Urinary bladder (tissue), 4 donors: ENCODE results near the gene PRUNE2. TPM values are rescaled to one million over a fixed set of nuclear protein-coding genes. Genes with fewer than 3 reads are reported as not detected.
"Not testable (repeated sequence)": the region's sequence is repeated elsewhere in the genome, so short reads cannot be mapped to it uniquely, and the experiment has no call there.

ENCODE experiments used
- DNase-seq: peaks from one replicate; pipeline ENCODE4 v3.0.0-alpha.2; 2015; ENCODE audit errors: extremely low spot score
- H3K27ac ChIP-seq: one replicate; pipeline ENCODE4 v1.5.1; 2013; ENCODE audit warnings: low read depth, mild to moderate bottlenecking, moderate library complexity
- H3K36me3 ChIP-seq: one replicate; pipeline ENCODE4 v1.6.1; 2013; ENCODE audit warnings: mild to moderate bottlenecking, moderate library complexity; ENCODE audit not compliant: insufficient read depth
- H3K4me1 ChIP-seq: one replicate; pipeline ENCODE4 v1.6.1; 2013; ENCODE audit warnings: mild to moderate bottlenecking, moderate library complexity; ENCODE audit not compliant: insufficient read depth
- H3K4me3 ChIP-seq: one replicate; pipeline ENCODE4 v1.5.1; 2013; ENCODE audit warnings: low read depth, low read length
- WGBS: extraction: QIAGEN DNeasy Blood & Tissue Kit; methylation state at CpG from one replicate; pipeline ENCODE4 v1.1.7; 2013; 5-methylcytosine and 5-hydroxymethylcytosine counted together
- polyA plus RNA-seq: library from polyadenylated mRNA; stranded (reverse); fragments of 200-250 nt; gene quantifications from one replicate; pipeline ENCODE4 v1.2.3, GENCODE V29; 2013
- total RNA-seq: library from RNA; depleted of rRNA; stranded (reverse); fragments of >200 nt; gene quantifications from one replicate; pipeline ENCODE4 v1.2.3, GENCODE V29; 2014
- donor health status: healthy with polysubstance abuse.
- donor health status: healthy.

PRUNE2 gene, protein sequence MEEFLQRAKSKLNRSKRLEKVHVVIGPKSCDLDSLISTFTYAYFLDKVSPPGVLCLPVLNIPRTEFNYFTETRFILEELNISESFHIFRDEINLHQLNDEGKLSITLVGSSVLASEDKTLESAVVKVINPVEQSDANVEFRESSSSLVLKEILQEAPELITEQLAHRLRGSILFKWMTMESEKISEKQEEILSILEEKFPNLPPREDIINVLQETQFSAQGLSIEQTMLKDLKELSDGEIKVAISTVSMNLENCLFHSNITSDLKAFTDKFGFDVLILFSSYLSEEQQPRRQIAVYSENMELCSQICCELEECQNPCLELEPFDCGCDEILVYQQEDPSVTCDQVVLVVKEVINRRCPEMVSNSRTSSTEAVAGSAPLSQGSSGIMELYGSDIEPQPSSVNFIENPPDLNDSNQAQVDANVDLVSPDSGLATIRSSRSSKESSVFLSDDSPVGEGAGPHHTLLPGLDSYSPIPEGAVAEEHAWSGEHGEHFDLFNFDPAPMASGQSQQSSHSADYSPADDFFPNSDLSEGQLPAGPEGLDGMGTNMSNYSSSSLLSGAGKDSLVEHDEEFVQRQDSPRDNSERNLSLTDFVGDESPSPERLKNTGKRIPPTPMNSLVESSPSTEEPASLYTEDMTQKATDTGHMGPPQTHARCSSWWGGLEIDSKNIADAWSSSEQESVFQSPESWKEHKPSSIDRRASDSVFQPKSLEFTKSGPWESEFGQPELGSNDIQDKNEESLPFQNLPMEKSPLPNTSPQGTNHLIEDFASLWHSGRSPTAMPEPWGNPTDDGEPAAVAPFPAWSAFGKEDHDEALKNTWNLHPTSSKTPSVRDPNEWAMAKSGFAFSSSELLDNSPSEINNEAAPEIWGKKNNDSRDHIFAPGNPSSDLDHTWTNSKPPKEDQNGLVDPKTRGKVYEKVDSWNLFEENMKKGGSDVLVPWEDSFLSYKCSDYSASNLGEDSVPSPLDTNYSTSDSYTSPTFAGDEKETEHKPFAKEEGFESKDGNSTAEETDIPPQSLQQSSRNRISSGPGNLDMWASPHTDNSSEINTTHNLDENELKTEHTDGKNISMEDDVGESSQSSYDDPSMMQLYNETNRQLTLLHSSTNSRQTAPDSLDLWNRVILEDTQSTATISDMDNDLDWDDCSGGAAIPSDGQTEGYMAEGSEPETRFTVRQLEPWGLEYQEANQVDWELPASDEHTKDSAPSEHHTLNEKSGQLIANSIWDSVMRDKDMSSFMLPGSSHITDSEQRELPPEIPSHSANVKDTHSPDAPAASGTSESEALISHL (N-terminal part only)
- total RNA-seq (83.9 TPM), polyA plus RNA-seq (181 TPM)

DNA sequence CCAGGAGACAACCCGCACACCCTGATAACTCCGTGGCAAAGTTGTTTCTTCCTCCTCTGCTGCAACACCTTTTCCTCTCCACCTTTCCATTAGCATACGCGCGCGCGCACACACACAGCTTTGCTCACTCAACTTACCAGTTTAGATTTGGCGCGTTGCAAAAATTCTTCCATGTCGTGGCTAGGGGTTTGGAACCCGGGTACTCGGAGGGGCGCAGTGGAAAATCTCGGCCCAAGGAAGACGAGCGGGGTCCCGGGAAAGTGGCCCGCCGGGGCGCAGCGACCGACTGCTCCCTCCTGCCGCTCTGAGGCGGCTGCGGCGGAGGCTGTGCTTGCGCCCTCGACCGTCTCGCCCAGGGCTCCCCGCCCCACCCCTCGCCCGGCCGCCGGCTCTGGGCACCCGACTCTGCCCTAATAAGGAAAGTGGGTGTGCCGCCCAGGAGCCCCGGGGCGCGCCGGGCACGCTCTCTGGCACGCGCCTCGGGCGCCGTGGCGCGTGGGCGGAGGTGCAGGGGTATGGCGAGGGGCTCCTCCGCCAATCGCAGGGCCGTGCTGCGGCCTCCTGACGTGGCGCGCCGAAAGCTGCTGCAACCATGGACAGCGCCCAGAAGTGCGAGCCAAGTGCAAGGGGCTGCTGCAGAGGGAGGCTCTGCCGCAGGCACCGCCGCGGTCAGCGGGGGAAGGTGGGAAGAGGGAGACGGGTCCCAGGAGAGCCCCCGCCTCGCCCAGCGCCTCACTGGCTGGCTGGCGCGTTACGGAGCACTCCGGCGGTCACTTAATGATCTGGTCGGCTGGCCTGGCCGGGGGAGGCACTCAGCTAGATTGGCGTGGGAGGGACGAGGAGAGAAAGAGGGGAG is at the start of gene PRUNE2:
TSS of gene PRUNE2 (minus strand) at position 324 of the 856 bp plus-strand sequence. CDS start at position 173, 151 bp downstream.
- Histone ChIP-seq H3K36me3 (no peaks in the 10 kb centered on the region), H3K4me1 (no peaks in the 10 kb centered on the region), H3K27ac (no peak within 1 kb of the TSS), H3K4me3 (peak within 1 kb of the TSS; percentile 41)
- under 1% methylated on average over 79 of the region's 79 CpGs for WGBS
- peak; percentile 29 for DNase-seq

DNA sequence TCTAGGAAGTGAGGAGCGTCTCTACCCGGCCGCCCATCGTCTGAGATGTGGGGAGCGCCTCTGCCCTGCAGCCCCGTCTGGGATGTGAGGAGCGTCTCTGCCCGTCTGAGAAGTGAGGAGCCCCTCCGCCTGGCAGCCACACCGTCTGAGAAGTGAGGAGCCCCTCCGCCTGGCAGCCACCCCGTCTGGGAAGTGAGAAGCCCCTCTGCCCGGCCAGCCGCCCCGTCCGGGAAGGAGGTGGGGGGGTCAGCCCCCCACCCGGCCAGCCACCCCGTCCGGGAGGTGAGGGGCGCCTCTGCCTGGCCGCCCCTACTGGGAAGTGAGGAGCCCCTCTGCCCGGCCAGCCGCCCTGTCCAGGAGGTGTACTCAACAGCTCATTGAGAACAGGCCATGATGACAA is 49.5 kb upstream of the PRUNE2 start:
- not testable (repeated sequence) for DNase-seq, H3K27ac ChIP-seq, H3K36me3 ChIP-seq, H3K4me3 ChIP-seq, H3K4me1 ChIP-seq
- WGBS: 95% methylated on average over 23 of the region's 23 CpGs

DNA sequence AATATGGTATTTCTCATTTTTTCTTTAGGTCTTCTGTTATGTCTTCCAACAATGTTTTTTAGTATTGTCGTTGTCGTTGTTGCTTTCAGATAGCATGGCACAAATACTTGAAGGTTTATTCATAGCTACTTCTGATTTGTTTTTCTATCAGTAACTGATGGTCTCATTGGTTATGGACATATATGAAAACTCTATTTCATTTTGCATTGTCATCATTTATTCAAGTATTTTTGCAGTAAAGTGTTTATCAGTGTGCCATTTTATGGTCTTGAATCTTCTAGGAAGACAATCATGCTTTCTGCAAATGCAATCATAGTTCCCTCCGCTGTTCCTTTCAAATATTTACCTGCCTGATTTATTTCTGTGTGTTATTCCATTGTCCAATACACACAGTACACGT is 44.0 kb upstream of the PRUNE2 start:
- WGBS: 85% methylated on average over 4 of the region's 4 CpGs
- no peak overlapping the region for H3K27ac ChIP-seq
- H3K4me3 ChIP-seq: no peak overlapping the region
- H3K36me3 ChIP-seq: no peaks in the 10 kb centered on the region
- no peak for DNase-seq
- no peaks in the 10 kb centered on the region for H3K4me1 ChIP-seq

DNA sequence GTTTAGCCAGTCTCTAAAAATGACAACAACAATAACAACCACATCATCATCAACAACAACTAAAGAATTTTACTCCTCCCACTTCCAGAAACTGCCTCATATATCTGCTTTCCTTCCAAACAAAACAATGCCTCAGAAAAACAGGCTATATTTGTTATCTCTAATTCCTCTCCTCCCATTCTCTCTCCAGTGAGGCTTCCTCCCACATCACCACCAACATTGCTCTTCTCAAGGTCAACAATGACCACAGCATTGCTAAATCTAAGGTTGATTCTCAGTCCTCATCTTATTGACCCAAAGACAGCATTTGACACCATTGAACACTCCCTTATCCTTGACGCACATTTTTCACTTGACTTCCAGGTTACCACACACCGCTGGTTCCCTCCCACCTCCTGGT is 38.1 kb upstream of the PRUNE2 start:
- no peaks in the 10 kb centered on the region for H3K4me1 ChIP-seq
- no peak for DNase-seq
- H3K36me3 ChIP-seq: no peaks in the 10 kb centered on the region
- WGBS: 91% methylated on average over 2 of the region's 2 CpGs
- no peak overlapping the region for H3K27ac ChIP-seq
- no peak overlapping the region for H3K4me3 ChIP-seq

DNA sequence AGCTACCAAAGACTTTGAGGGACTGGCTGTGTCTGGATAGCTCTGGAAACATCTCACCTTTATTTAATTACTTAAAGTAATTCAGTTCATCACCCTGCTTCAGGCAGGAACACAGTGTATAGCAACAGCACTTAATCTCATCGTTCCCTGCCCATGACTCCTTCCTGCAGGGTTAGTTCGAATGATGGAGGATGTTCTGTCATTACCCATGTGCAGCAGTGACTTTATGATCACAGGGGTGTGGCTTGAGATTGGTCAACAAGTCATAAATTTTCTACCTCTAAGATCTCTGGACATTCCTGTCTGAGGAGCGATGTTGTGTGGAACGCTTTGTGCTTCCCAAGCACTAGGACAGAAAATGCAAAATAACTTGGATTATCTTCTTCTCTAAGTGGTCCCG is 37.1 kb upstream of the PRUNE2 start:
- Histone ChIP-seq H3K4me3 (no peak overlapping the region), H3K27ac (no peak overlapping the region), H3K36me3 (no peaks in the 10 kb centered on the region), H3K4me1 (no peaks in the 10 kb centered on the region)
- WGBS: 82% methylated on average over 5 of the region's 5 CpGs
- no peak for DNase-seq

DNA sequence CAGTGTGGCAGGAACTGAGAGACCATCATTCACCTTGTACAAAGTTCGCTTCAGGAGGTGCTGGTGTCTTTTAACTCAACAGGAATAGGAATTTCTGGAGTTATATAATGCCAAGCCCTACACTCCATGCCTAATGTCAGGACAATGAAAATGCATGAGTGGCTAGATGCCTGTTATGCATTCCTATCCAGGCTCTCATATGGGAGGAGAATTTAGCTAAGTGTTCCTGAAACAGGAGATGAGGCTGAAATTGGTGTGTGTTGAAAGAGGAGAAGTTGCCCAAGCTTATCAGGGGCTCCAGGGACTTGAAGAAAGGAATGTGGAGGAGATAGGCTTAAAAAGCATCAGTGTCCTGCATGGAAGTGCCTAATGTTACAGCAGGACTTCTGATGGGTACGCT is 26.8 kb upstream of the PRUNE2 start:
- Histone ChIP-seq H3K4me3 (no peak overlapping the region), H3K27ac (no peak overlapping the region), H3K4me1 (no peaks in the 10 kb centered on the region), H3K36me3 (no peaks in the 10 kb centered on the region)
- WGBS: 83% methylated on average over 2 of the region's 2 CpGs
- no peak for DNase-seq

DNA sequence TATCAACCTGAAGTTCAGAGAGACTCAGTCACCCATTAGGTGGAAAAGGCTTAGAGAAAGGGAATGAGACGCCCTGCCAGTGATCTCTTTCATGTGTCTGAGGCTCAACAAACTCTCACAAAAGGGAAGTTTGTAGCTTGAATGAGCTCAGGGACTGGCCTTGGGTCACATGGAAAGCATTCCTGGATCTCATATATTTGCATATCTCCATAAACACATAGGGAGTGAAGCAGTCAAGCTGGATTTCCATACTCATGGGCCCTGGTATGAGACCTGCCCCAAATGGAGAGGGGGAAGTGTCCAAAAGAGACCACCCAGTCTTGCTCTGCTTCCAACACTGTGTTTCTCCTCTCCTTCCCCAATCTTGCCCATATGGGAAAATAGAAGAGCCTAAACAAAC is 26.4 kb upstream of the PRUNE2 start:
- Histone ChIP-seq H3K27ac (no peak overlapping the region), H3K36me3 (no peaks in the 10 kb centered on the region), H3K4me1 (no peaks in the 10 kb centered on the region), H3K4me3 (no peak overlapping the region)
- no peak for DNase-seq
- 73% methylated on average over 1 of the region's 1 CpG for WGBS

DNA sequence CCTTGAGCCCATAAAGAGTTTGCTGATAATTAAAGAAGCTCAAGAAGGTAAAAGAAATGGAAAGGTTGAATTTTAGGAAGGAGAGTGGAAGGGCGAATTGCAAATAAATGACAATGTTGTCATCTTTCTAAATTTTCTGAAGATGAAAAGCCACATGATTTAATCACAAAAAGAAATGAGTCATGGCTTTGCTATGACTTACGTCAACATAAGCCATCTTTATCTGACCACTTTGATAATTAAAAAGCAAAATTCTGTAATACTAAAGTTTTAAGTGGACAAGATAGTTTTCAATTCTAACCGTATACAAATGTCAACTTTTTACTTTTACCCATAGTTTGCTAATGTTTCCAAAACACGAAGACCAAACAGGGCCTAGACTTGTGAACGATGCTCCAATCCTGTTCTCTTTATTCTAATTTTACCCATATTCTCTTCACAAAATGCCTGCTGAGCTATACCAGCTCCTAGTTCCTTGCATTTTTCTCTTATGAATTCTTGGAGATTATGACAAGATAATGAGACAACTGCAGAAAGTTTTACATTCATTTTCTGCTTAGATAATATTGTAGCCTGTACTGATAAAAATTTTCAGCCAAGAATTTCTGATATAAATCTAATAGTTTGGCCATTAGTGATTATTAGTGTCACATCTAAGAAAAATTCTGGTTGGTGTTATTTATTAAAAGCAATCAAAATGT is 21.8 kb upstream of the PRUNE2 start:
- Histone ChIP-seq H3K36me3 (no peaks in the 10 kb centered on the region), H3K4me1 (no peaks in the 10 kb centered on the region), H3K27ac (no peak overlapping the region), H3K4me3 (no peak overlapping the region)
- no peak for DNase-seq
- WGBS: 79% methylated on average over 5 of the region's 5 CpGs

DNA sequence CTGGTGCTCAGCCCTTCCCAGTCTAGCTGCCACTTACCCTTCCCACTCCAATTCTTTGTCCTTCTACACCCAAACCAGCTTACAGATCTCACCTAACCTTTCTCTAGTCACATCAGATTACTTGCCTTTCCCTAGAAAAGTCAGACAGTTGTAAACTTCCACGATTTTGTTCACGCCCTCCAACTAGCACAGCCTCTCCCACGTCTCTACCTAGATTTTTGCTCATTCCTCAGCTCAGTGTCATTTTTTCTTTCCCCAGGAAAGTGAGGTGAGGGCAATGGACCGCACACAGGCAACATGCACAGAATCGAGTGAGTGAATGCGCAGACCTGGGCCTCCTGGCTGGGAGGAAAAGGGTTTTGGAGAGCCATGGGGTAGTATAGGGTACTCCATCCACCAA is 20.9 kb upstream of the PRUNE2 start:
- no peak for DNase-seq
- Histone ChIP-seq H3K36me3 (no peaks in the 10 kb centered on the region), H3K4me1 (no peaks in the 10 kb centered on the region), H3K4me3 (no peak overlapping the region), H3K27ac (no peak overlapping the region)
- WGBS: 87% methylated on average over 6 of the region's 6 CpGs

DNA sequence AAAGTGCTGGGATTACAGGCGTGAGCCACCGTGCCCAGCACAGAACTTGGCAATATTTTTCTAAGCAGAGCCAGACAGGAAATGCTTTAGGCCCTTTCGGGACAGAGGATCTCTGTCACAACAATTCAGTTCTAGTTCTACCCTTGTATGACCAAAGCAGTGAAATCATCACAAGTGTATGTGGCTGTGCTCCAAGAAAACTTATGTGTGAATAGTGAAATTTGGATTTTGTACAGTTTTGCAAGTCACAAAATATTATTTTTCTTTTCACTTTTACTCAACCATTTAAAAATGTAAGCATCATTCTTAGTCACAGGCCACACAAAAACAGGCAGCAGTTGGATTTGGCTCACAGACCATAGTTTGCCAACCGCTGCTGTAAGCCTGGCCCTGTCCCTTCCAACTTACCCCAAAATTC is 20.4 kb upstream of the PRUNE2 start:
- H3K4me1 ChIP-seq: no peaks in the 10 kb centered on the region
- H3K27ac ChIP-seq: no peak overlapping the region
- no peak overlapping the region for H3K4me3 ChIP-seq
- H3K36me3 ChIP-seq: no peaks in the 10 kb centered on the region
- no peak for DNase-seq
- 58% methylated on average over 4 of the region's 4 CpGs for WGBS

DNA sequence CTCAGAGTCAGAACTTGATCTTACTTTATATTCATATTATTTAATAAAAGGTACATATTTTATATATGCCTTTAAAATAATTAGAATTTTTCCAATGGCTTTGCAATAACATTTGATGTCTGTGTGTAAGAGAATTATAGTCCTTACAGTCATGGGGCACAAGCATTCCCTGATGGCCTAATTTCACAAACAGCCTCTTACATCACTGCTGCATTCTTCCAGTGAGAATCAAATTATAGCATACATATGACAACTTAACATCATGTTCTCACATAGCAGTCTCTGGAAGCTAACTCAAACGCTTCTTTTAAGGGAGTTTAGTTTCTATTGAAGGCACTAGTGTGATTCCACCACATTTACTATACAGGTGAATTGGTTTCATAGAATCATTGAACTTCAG is 15.3 kb upstream of the PRUNE2 start:
- WGBS: 77% methylated on average over 1 of the region's 1 CpG
- no peak for DNase-seq
- H3K36me3 ChIP-seq: no peaks in the 10 kb centered on the region
- H3K4me1 ChIP-seq: no peaks in the 10 kb centered on the region
- H3K27ac ChIP-seq: no peak overlapping the region
- H3K4me3 ChIP-seq: no peak overlapping the region

DNA sequence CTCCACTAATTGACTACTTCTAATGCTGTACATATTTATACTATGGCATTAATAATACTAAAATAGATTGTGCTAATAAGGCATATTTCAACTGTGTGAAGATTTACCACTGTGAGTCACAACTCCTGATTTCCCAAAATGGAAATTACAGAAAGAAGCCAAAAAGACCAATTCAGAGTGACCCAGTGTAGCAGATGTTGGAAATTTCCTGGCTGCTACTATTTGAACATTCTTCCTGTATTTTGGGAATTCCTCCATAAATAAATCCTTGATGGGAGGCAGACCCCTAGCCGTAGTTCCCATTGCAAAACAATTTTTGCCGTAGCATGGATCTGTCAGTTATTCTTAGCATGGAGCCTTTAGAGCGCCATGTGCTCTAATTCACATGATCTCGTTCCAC is 11.4 kb upstream of the PRUNE2 start:
- 80% methylated on average over 4 of the region's 4 CpGs for WGBS
- DNase-seq: no peak

More for the DNA sequence above, 11.4 kb upstream of the PRUNE2 start:
- H3K4me3 ChIP-seq: no peak overlapping the region
- H3K36me3 ChIP-seq: no peaks in the 10 kb centered on the region
- H3K27ac ChIP-seq: no peak overlapping the region
- H3K4me1 ChIP-seq: no peaks in the 10 kb centered on the region
